K562 (cell line): ENCODE data around the gene GNAZ. TPM values are rescaled to one million over a fixed set of nuclear protein-coding genes. Genes with fewer than 3 reads are reported as not detected.

Experiments used
- CBFA2T2 ChIP-seq: fragments of 450-650 bp; conservative IDR thresholded peaks from 2 replicates; pipeline ENCODE4 v1.6.1; 2017; ENCODE audit warnings: mild to moderate bottlenecking
- CTCFL ChIP-seq: IDR thresholded peaks from 2 replicates; pipeline ENCODE4 v1.6.1; 2011; ENCODE audit warnings: borderline replicate concordance, low read depth, mild to moderate bottlenecking, moderate library complexity, low read length; ENCODE audit not compliant: insufficient read depth, poor library complexity, severe bottlenecking
- DACH1 ChIP-seq: fragments of 450-650 bp; IDR thresholded peaks from 2 replicates; pipeline ENCODE4 v1.6.1; 2018; ENCODE audit not compliant: partially characterized antibody
- E2F6 ChIP-seq, 2 experiments: IDR thresholded peaks; 2 replicates each; pipeline ENCODE4 v1.6.1; 2011; ENCODE audit warnings: borderline replicate concordance in 1 of 2, control low read depth in 1 of 2, low read depth in 1 of 2, low read length in 1 of 2, mild to moderate bottlenecking in 1 of 2, mixed read lengths in 1 of 2, moderate library complexity in 1 of 2; ENCODE audit not compliant: insufficient read depth in 1 of 2, insufficient read length in 1 of 2, poor library complexity in 1 of 2, severe bottlenecking in 1 of 2; ENCODE audit errors: extremely low read depth in 1 of 2
- PBX2 ChIP-seq, 2 experiments: IDR thresholded peaks in 1 of 2; conservative IDR thresholded peaks in 1 of 2; 2 replicates each; pipeline ENCODE4 v1.6.1; 2016; ENCODE audit warnings: low read depth in 2 of 2, mild to moderate bottlenecking in 1 of 2, missing compliant biosample characterization in 1 of 2, missing genetic modification characterization in 1 of 2, moderate library complexity in 1 of 2
- SIN3A ChIP-seq, 2 experiments: fragments of 150-350 bp in 1 of 2; IDR thresholded peaks; 2 replicates each; pipeline ENCODE4 v1.6.1; 2011 to 2016; ENCODE audit warnings: borderline replicate concordance in 2 of 2, low read depth in 2 of 2, low read length in 2 of 2, mild to moderate bottlenecking in 2 of 2, moderate library complexity in 2 of 2; ENCODE audit not compliant: control insufficient read depth in 1 of 2
- STAT6 ChIP-seq: sonication (generic); formaldehyde crosslinking; IDR thresholded peaks from 2 replicates; pipeline ENCODE4 v1.8.1; 2023; ENCODE audit warnings: mild to moderate bottlenecking, missing genetic modification reagents
- TCF7L2 ChIP-seq: fragments of 150-350 bp; IDR thresholded peaks from 2 replicates; pipeline ENCODE4 v1.6.1; 2016; ENCODE audit warnings: low read depth, mild to moderate bottlenecking, low read length, moderate library complexity
- ZBTB7A ChIP-seq: IDR thresholded peaks from 2 replicates; pipeline ENCODE4 v1.6.1; 2011; ENCODE audit warnings: low read depth, mild to moderate bottlenecking, low read length, moderate library complexity, borderline replicate concordance; ENCODE audit not compliant: control insufficient read depth
- ZC3H11A ChIP-seq: IDR thresholded peaks from 2 replicates; pipeline ENCODE4 v1.6.1; 2012; ENCODE audit warnings: low read depth, low read length, improper control_type of control experiment
- polyA plus RNA-seq, 8 experiments: library from polyadenylated mRNA; depleted of rRNA in 4 of 8; stranded (reverse) in 5 of 8; unstranded in 3 of 8; fragments of >200 nt; fragmentation: Nextera tagmentation in 2 of 8; fragmentation: Illumina TruSeq in 1 of 8; extraction: Ambion mirVana in 2 of 8; extraction: Trizol in 1 of 8; gene quantifications; 2 replicates each; pipeline versions ENCODE4 v1.2.1 to v1.2.3, GENCODE V29; 2011 to 2014; ENCODE audit warnings: inconsistent platforms in 1 of 8, missing spikeins in 1 of 8
- total RNA-seq, 7 experiments: library from RNA; depleted of rRNA in 6 of 7; stranded (reverse); fragments of >200 nt in 6 of 7; fragmentation: Illumina TruSeq in 2 of 7; extraction: Trizol in 2 of 7; gene quantifications; 2 replicates each; pipeline versions ENCODE4 v1.2.1 to v1.2.3, GENCODE V29; 2011 to 2021; ENCODE audit warnings: low replicate concordance in 1 of 7
- TF ChIP-seq, protein P1 (sequence below), 2 experiments: fragments of 450-650 bp in 1 of 2; sonication (generic) in 1 of 2; formaldehyde crosslinking in 1 of 2; IDR thresholded peaks in 1 of 2; conservative IDR thresholded peaks in 1 of 2; 2 replicates each; pipeline versions ENCODE4 v1.6.1 to v1.8.1; 2016 to 2023; ENCODE audit warnings: mild to moderate bottlenecking in 2 of 2, moderate library complexity in 2 of 2, inconsistent platforms in 1 of 2, missing genetic modification reagents in 1 of 2

GNAZ gene
- total and polyA plus RNA-seq, 9 of the 15 experiments (the other 6 are each of a cell fraction or from before 2014, with no cell fraction given): 0.04 to 0.22 (median 0.13) TPM; not detected in 3

- TF ChIP-seq CTCFL (peak; percentile 93), ZC3H11A (peak; percentile 89; the same call in 1 of the 2 replicates), STAT6 (CRISPR knock-in tag) (peak; percentile 99; the same call in 1 of the 2 replicates), DACH1 (peak; percentile 7), PBX2 (CRISPR knock-in tag; IDR thresholded peaks at IDR 0.05; ENCODE audit: low read depth) (peak; percentile 100), PBX2 (tag; conservative IDR thresholded peaks at IDR 0.05; ENCODE audit: low read depth) (no peak), TCF7L2 (peak; percentile 51; the same call in 1 of the 2 replicates), E2F6 (IDR thresholded peaks at IDR 0.05; ENCODE audit: borderline replicate concordance in 1 of 2, extremely low read depth in 1 of 2, insufficient read depth in 1 of 2, insufficient read length in 1 of 2, low read depth in 1 of 2, low read length in 1 of 2, poor library complexity in 1 of 2, severe bottlenecking in 1 of 2) (peak in 1 of 2 experiments; percentile 93), SIN3A (IDR thresholded peaks at IDR 0.05; ENCODE audit: borderline replicate concordance in 2 of 2, control insufficient read depth in 1 of 2, low read depth in 2 of 2, low read length in 2 of 2) (peak; percentile 8 to 80; a peak in 2 of 4 replicates), ZBTB7A (peak; percentile 13; the same call in 1 of the 2 replicates), CBFA2T2 (0 out of 2 replicates have a peak, but pooled peaks have one; percentile 4)
- TF ChIP-seq, protein P1, sequence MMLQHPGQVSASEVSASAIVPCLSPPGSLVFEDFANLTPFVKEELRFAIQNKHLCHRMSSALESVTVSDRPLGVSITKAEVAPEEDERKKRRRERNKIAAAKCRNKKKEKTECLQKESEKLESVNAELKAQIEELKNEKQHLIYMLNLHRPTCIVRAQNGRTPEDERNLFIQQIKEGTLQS (IDR thresholded peaks at IDR 0.05): no peak
- TF ChIP-seq, protein P1 (CRISPR knock-in tag; conservative IDR thresholded peaks at IDR 0.05): peak; percentile 93
Measured at GRCh38 chr22:23069502-23070357, 589 bp upstream of the GNAZ start (continued).
